ENCODE results near the gene ZNF783.
"Not testable (repeated sequence)": the region's sequence is repeated elsewhere in the genome, so short reads cannot be mapped to it uniquely, and the experiment has no call there.

ZNF783 gene

GRCh38 chr7:149241696-149242095, 20.3 kb upstream of the ZNF783 start:
- DNase-seq, result no peak

DNA sequence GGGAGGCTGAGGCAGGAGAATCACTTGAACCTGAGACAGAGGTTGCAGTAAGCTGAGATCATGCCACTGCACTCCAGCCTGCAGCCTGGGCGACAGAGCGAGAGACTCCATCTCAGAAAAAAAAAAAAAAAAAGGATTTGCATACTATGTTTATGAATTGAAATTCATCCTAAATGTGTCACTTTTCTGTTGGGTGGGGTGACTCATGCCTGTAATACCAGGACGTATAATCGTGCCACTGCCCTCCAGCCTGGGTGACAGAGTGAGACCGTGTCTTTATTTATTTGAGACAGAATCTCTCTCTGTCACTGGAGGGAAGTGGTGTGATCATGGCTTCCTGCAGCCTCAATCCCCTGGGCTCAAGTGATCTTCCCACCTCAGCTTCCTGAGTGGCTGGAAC, 16.8 kb upstream of the ZNF783 start:
- DNase-seq, result no peak

- DNase-seq, result no peak
Measured at GRCh38 chr7:149245744-149246143, 16.3 kb upstream of the ZNF783 start.

GRCh38 chr7:149248777-149249176, 13.2 kb upstream of the ZNF783 start:
- DNase-seq, result no peak

DNA sequence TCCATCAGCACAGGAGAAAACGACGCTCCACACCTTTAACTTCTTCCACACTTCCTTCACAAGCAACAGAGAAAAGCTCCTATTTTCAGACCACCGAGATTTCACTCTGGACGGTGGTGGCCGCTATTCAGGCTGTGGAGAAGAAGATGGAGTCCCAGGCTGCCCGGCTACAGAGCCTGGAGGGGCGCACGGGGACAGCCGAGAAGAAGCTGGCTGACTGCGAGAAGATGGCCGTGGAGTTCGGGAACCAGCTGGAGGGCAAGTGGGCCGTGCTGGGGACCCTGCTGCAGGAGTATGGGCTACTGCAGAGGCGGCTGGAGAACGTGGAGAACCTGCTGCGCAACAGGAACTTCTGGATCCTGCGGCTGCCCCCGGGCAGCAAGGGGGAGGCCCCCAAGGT, 11.8 kb upstream of the ZNF783 start:
- not testable (repeated sequence) for DNase-seq

- not testable (repeated sequence) for DNase-seq
Measured at GRCh38 chr7:149251518-149251917, 10.5 kb upstream of the ZNF783 start.

- no peak for DNase-seq
Measured at GRCh38 chr7:149252378-149252777, 9.6 kb upstream of the ZNF783 start.

DNA sequence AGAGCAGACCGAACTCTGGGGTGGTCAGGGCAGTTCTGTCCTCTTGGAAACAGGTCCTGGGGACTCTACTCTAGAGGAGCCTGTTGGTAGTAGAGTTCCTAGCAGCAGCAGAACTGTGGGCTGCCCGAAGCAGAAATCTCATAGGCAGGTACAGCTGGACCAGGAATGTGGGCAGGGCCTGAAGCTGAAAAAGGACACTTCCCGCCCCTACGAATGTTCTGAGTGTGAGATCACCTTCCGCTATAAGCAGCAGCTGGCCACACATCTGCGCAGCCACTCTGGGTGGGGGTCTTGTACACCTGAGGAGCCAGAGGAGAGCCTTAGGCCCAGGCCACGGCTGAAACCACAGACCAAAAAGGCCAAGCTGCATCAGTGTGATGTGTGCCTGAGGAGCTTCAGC, 8.3 kb upstream of the ZNF783 start:
- peak; percentile 67 for DNase-seq

GRCh38 chr7:149254181-149254858, 7.7 kb upstream of the ZNF783 start:
- DNase-seq, result no peak

DNA sequence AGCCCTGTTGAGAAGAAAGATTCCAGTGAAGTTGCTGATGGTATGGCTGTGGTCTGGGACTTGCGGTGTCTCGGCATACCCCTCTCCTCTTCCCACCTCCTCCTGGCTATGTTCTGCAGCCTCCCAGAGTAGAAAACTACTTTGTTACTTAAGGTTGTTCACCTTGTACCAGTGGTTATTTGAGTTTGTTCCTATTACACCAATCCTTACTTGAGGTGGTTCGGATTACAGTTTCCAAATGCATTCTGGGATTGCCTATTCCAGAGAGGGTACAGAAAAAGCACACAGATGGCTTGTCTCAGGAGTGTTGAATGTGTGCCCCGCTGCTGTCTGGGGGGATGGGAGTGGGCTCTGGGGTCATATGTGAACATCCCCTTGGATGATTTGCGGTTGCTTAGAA, 6.8 kb upstream of the ZNF783 start:
- DNase-seq, result no peak

DNA sequence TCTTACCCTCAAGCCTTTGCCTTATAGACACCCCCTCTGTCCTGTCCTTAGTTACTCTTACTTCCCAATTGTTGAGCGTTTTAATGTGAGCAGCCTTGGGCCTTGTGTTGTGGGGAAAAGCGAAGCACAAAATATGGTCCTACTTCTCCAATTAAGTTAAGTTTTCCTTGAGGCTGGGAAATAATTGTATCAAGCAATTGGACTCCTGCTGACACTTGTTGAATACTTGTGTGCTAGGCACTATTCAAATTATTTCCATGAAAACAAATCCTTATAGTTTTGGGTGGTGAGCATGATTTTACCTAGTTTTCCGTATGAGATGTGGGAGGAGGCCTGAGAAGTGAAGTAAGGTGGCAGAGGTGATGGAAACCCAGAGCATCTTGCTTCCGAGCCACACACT, 5.4 kb upstream of the ZNF783 start:
- DNase-seq, result no peak

- no peak for DNase-seq
Measured at GRCh38 chr7:149257146-149257545, 4.8 kb upstream of the ZNF783 start.

DNA sequence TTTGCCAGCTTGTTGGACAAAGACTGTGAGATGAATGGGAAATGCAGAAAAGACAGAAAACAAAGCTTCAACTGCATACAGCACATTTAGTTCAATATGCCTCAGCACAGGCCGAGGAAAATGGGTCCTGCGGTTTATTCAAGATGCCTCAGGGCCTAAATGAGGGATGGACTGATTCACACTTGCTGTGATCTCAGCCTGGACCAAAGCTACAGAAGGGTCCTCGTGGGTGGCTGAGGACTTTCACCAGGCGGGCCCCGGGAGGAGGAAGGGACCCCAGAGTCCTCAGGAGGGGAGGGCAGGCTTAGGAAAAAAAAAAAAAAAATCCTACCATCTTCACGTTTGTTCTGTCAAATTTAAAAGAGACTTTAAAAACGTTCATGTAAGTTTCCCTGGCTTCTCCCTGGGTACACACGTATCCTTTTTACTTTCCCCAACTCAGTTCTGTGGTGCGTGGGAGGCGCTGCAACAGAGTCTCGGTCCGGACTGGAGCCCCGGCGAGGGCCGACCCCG, 624 bp upstream of the ZNF783 start:
- DNase-seq, result peak; percentile 75

- peak; percentile 49 for DNase-seq
Measured at GRCh38 chr7:149266451-149266850, 4.5 kb downstream of the ZNF783 start.

DNA sequence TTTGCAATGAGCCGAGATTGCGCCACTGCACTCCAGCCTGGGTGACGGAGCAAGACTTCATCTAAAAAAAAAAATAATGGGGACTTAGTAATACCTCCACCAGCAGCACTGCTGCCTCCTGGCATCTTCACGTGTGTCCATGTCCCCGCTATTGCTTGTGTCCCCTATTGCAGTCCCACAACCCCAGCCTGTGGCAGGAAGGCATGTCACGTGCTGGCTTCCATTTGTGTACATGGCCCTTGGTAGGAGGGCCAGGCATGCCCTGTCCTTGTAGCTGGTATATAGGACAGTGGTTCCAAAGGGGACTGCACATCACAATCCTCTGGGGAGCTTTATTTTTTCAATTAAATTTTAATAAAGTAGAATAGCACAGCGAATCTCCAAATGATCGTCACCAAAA, 5.7 kb downstream of the ZNF783 start:
- no peak for DNase-seq

DNA sequence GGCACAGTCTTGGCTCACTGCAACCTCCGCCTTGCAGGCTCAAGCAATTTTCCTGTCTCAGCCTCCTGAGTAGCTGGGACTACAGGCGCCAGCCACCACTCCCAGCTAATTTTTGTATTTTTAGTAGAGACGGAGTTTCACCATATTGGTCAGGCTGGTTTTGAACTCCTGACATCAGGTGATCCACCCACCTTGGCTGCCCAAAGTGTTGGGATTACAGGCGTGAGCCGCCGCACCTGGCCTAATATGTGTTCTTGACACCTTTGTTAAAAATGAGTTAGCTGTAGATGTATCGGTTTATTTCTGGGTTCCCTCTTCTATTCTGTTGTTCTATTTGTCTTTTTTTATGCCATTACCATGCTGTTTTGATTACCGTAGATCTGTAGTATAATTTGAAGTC, 12.4 kb downstream of the ZNF783 start:
- DNase-seq, result not testable (repeated sequence)

- DNase-seq, result no peak
Measured at GRCh38 chr7:149277871-149278270, 15.9 kb downstream of the ZNF783 start.

DNA sequence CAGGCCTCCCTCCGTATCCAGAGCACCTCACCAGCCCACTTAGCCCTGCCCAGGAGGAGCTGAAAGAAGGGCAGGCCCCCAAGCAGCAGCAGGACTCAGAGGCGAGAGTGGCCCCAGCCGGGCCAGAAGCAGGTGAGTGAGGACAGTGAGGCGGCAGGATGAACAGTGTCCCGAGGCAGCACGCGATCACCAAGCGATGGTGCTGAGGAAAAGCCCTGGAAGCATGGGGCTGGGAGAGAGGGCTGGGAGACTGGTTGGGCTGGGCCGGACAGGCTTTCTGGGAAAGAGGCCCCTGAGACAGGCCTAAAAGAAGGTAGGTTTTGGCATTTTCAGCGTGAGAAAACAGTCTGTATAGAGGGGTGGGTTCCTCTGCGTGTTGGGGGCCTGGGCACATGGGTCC, 16.4 kb downstream of the ZNF783 start:
- peak; percentile 47 for DNase-seq

DNA sequence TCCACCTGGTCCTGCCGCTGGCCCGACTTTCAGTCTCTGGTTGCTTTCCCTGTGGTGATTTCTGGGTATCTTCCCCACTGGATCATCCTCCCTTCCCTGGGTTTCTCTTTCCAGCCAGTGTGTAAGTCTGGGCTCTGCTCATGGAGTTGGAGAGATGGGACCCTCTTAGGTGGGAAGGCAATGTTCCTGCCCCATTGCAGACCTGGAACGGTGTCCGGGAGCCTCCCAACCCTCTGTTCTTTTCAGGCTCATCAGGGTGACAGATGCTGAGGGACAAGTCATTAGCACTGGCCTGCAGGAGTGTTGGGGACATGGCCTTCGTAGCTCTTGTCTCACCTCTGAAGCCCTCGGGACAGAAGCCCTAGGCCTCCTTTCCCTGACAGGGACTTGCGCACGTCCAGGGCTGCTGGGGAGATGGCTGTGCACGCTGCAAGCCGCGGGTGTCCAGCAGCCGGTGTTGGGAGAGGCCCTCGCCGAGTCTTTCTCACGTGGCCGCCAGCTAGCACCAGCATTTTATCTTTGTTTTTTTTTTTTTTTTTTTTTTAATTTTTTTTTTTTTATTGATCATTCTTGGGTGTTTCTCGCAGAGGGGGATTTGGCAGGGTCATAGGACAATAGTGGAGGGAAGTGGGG, 17.2 kb downstream of the ZNF783 start:
- DNase-seq, result peak; percentile 45

- DNase-seq, result no peak
Measured at GRCh38 chr7:149280151-149280550, 18.2 kb downstream of the ZNF783 start.

- no peak for DNase-seq
Measured at GRCh38 chr7:149280661-149281507, 18.9 kb downstream of the ZNF783 start.

DNA sequence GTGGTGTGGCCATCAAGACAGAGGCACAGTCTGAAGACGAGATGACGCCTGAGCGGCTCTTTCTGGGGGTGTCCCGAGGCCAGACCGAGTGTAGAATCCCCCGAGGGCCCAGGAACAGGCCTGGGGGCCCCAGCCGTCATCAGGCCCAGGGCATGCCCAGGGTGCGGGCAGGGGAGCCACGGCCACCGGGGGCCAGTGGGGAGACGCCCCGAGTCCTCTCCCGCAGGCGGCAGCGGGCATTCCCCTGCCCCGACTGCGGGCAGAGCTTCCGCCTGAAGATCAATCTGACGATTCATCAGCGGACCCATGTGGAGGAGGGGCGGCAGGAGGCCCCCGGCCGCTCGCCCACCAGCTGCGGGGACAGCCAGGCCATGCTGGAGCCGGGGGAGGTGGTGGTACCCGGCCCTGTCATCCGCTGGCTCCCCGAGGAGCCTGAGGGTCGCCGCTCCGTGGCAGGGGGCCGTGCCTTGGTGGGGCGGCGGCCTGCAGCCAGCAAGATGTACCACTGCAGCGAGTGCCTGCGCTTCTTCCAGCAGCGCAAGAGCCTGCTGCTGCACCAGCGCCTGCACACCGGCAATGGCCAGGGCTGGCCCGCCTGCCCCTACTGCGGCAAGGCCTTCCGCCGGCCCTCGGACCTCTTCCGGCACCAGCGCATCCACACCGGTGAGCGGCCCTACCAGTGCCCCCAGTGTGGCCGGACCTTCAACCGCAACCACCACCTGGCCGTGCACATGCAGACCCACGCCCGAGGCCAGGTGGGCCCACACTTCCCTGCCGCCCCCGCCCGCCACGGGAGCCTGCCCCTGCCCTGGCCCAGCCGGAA, 19.7 kb downstream of the ZNF783 start:
- DNase-seq, result peak; percentile 46

DNA sequence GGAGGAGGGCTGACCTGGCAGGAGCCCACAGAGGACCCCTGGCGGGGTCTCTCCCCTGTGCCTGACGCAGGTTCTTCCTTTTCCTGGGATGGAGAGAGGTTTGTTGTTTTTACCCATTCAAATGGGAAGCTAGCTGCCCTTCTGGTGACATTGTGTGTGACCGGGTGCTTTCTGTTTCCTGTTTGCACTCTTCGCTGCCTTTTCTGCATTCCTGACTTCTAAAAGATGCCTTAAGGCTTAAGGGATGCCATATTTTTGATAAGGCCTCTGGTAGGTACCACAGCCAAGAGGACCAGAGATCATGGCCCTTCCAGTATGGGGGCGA, 20.3 kb downstream of the ZNF783 start:
- no peak for DNase-seq
